HG03060 (cell line): ENCODE data around the gene LAMA5.

Experiments
- ATAC-seq: cut with Tn5 transposase; IDR thresholded peaks from one replicate; pipeline ENCODE4 v1.9.1; 2021; ENCODE audit warnings: low read depth, moderate number of reproducible peaks; ENCODE audit not compliant: unreplicated experiment

The LAMA5 gene

DNA sequence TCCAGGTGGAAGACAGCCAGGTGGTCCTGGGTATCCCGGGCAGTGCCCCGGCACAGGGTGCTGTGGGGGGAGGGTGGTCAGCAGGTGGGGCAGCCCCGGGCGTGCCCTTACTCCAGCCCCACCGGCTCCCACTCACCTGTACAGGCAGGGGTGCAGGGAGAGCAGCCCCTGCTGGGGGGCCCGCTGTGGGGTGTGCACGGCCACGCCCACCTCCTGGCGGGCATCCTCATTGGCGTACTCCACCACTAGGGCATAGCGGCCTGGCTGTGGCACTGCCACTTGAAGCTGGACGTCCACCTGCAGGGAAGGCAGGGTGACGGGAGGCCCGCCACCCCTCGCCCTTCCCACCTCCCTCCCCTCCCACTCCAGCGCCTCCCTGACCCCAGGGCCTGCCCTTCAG, 34.7 kb downstream of the LAMA5 start:
- no peak for ATAC-seq

DNA sequence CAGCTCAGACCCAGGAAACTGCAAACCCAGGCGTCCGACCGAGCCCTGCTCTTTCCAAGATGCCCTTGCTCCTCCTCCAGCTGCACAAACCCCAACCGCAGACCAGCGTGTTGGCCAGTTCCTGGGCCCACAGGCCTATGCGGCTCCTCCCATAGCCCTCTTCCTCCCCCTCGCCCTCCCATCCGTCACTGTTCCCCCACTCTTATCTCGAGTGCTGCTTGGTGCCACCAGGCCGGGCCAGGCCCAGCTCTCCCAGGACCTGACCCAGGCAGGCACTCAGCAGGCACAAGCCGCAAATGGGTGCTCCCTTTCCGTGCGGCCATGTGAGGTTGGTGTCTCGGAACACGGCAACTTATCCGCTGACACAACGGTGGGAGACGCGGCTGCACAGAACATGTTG, 35.8 kb downstream of the LAMA5 start:
- no peak for ATAC-seq

DNA sequence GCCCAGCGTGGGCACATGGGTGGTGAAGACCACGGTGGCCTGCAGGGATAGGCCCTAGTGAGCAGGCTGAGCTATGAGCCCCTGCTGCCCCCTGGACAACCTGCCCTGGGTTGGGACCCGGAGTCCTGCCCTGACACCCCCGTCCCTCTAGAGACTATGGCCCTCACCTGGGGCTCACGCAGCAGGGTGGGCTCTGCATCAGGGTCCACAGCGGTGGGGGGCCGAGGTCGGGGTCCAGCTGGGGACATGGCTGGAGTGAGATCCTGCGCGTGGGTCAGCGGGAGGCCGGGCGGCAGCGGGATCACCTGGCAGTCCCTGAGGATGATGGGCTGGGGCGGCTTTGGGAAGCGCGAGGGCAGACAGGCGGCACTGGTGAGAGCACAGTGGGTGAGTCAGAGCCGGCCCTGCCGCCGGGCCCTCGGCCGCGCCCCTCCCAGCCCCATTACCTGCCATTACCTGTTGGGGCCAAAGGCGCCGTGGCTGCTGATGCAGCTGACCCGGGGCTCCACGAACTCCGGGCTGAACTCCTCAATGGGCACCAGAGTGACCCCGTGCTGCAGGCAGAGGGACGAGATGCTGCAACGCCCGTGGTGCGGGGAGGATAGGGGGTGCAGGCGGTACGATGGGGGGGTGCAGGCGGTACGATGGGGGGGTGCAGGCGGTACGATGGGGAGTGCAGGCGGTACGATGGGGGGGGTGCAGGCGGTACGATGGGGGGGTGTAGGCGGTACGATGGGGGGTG, 36.4 kb downstream of the LAMA5 start:
- ATAC-seq, result no peak

DNA sequence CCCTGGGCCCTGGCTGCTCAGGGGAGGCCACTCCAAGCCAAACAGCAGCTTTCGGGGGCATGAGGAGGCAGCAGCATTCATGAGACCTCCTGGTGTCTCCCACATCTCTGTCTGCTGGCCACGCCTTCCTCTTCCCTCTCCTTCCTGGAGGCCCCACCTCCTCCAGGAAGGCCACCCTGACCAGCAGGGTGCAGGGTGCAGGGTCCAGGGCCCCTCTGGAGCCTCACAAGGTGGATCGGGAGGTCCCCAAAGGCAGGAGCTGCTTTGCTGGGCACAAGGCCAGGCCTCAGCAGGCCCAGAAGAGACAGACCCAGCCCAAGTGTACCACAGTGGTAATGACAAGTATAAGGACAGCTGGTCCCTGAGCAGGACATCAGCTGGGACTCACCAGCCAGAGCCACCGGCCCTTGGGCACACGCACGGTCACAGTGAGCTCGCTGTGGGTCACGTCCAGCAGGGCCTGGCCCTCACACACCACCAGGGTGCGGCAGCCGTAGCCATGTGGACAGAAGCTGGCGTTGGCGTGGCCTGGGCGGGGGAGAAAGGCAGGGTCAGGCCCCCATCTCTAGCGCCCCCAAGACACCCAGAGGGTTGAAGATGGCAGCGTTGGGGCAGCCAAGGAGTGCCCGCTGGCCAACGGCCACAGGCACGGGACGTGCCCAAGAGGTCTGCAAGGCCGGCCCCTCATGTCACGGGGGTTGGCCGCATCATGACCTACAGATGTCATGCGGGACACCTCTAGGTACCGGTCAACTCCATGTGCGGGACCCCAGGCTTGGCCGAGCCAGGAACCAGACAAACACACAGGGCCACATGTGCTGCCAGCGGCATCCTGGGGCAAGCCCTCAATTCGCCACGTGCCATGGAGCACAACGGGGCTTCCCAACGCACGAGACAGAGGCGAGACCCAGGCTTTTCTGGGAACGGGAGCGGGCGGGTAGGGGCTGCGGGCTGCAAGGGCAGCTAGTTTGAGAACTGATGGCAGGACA, 37.4 kb downstream of the LAMA5 start:
- ATAC-seq, result no peak

DNA sequence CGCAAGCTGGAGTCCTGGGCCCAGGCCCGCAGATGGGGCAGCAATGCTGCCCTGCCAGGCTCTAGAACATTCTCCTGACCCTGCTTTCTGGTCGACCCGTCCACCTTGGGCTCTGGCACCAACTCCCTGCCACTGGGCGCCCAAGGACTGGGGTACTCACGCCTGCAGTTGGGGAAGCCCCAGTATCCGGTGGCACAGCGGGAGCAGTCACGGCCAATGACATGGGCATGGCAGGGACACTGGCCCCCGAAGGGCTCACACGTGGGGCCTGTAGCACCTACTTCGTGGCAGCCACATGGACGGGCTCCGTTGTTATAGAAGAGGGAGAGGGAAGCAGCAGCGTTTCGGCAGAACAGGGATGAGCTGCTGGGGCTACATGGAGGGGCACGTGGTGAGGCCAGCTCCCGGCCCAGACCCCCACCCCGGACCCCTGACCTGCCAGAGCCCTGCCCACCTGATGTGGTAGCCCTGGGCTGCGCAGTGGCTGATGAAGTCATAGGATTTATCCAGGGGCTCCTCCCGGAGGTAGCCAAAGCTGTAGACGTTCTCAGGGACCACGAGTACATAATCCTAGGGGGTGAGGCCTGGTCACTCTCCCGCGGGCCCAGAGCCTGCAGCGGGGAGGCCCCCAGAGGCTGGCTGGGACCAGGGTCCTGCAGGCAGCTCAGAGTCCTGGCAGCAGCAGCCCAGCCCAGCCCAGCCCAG, 38.3 kb downstream of the LAMA5 start:
- ATAC-seq, result no peak

DNA sequence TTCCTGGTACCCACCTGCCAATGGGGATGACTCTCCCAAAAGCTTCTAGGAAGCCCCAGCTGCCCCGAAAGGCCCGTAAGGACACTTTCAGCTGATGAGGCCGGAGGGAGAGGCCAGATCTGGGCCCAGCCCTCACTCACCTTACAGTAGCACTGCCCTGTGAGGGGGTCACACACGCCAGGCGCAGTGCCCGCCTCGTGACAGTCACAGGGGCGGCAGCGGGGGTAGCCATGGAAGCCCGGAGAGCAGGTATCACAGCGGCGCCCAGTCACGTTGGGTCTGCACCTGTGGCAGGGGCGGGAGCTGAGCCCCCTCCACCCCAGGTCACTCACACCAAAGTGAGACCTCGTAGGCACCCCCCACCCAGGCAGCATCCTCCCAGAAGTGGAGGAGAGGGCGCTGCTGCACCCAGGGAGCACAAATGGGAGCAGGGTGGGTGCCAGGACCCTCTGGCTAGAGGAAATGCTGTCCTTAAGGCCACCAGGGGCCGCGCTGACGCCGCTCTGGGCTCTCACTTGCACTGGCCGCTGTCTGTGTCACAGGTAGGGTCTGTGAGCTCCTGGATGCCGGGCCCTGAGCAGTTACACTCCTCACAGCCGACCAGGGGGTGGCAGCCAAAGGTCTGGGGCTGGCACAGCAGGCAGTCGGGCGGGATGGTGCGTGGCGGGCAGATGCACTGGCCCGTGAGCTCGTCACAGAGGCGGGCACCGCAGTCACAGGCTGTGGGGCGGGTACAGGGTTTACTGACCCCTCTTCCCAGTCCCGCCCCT, 39.2 kb downstream of the LAMA5 start:
- ATAC-seq, result no peak

DNA sequence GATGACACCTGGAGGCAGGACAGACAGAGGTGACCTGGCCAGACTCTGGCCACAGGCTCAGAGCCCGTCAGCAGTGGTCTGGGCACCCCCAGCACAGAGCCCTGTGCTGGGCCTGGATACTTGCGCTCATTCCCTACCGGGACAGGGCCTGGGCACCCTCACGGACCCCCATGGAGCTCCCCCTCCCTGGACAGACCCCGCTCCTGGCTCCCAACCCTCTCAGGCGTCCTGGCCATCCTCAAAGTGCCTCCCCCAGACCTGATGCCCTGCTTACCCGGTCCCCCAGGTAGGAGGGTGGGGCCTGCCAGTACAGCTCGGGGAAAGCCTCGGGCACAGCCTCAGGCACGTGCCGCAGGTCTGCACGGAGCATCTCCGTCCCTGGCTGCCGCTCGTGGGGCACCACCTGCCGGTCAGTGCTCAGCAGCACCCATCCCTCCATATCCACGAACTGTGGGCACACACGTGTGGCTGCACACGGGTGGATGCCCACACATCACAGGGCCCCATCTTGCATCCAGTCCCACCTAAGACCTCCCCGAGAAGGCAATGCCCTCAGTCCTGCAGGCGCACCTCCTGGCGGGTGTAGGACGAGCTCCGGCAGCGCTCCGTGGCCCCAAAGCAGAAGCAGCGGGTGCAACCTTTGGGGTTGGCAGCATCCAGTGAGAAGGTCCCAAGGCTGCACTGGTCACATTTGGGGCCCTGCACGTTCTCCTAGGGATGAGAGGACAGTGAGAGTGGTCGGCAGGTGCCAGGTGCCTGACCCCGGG, 40.0 kb downstream of the LAMA5 start:
- no peak for ATAC-seq

DNA sequence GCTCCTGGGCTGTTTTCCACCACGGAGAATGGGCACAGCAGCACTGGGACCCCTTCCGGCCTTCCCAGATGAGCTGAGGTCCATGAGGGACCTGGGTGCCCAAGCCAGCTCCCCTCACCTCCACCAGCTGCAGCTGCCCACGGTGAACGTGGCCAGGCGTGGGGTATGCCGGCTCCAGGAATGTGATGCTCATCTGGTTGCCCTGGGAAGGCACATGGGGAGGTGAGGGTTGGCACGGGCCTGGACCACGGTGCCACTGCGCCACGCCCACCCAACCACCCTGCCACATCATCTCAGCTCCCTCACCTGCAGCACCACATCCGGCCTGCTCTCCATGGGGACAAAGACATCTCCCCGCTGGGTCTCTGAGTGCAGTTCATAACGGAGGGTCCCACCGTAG, 40.6 kb downstream of the LAMA5 start:
- ATAC-seq, result no peak

DNA sequence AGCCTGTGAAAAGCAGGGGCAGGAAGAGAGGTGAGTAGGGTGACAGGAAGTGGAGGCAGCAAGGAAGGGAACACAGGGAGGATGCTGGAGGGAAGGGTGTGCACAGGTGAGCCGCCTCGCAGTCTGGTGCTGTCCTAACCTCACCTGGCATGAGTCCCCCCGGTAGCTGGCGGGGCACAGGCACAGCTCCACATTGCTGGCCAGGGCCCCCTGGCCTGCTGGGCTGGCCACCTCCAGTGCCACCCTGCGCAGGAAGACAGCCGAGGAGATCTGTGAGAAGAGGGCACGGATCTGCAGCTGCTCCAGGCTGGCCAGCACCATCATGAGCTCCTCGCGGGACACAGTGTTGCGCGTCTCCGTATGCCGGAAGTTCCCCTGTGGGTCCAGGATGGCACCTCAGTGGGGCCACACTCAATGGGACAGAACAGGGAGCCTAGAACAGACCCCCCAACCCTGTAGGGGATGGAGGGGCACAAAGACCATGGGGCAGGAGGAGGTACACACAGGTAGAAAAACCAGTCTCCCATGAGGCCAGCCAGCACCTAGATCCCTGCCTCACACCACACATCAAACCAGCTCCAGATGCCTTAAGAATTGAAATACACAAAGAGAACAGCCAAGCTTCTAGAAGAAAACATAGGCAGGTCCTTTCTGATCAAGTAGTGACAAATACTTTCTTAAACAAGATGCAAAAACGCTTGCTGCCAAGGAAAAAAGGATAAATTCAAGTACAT, 41.8 kb downstream of the LAMA5 start:
- ATAC-seq, result no peak

DNA sequence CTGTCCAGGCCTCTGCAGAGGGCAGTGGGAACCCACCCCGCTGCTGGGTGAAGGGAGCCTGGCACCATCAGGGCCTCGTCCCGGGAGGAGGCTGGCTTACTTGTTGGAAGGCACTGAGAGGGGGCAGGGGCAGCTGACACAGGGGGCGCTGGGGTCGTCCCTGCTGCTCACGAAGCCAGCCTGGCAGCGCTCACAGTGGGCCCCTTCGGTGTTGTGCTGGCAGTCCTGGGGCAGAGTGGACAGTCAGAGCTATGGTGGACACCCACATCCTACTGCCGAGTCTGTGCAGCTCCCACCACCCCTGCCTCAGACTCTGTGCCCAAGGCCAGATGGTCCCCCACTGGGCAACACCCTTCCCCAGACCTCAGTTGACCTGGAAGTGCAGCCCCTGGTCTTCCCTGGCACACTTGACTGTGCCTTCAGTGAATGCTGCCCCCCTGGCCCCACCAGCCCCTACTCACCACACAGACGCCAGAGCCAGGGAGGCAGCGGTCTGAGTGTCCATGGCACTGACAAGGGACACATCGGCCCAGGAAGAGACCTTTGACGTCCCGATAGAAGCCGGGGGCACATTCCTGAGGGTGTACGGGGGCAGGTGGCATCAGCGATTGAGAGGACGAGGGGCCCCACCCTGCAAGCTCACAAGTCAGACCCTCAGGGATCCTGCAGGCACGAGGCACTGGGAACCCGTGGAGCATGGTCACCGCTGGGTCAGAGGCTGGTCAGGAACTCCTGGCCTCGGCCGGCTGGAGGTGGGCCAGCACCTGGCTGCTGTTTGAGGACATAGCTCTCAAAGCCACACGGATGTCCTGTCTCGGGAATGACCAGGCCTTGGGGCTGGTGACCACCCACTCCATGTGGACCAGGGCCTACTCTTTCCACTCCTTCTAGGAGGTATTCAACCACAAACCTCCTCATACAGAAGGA, 42.9 kb downstream of the LAMA5 start:
- ATAC-seq, result no peak

DNA sequence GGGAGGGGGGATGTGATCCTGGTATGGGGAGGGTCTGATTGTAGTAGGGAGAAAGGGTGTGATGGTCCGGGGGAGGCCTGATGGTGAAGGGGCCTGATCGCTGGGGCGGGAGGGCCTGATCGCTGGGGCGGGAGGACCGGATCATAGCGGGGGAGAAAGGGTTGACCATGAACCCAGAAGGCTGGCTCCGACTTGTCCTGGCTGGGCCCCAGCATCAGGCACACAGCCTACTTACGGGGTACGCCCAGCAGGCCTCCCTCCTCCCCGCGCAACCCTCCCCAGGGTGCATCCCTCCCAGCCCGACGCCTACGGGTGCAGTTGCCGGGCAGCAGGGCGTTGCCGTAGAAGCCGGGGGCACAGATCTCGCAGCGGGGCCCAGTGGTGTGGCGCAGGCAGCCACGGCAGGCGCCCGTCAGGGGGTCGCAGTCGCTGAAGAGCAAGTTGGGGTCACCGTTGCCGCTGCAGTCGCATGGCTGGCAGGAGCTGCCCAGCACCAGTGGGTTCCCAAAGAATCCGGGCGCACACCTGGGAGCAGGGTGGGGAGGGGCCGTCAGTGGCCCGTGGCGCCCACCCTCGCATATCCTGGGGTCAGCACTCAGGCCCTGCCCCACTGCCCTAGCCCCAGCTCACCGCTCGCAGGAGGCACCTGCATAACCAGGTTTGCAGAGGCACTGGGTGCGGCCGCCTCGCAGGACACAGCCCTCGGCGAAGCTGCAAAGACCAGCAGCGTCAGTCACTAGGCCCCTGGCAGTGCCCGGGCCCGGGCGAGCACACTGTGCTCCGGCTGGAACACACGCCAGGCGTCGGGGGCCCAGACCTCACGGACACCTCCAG, 43.7 kb downstream of the LAMA5 start:
- ATAC-seq, result no peak

DNA sequence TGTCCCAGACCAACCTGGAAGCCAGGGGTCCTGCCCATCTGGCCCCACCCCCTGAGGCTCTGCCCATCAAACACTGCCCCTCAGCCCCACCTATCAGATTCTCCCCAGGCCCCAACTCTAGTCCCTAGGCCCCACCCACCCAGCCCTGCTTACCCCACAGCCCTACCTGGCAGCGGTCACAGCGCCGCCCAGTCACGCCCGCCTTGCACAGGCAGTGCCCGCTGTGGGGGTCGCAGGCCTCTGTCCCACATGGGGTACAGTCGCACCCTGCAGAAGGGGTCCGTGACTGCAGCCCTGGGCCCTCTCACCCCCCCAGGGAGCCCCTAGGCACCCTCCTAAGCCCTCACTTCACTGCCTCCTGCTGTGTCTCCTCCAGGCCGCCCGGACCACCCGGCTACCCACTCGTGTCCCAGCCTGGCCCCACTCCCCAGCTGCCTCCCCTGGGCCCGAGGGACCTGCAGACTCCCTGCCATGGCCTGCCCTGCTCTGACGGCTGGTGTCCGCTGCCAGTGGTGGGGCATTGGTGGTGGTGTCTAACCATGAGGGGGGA, 44.5 kb downstream of the LAMA5 start:
- no peak for ATAC-seq

DNA sequence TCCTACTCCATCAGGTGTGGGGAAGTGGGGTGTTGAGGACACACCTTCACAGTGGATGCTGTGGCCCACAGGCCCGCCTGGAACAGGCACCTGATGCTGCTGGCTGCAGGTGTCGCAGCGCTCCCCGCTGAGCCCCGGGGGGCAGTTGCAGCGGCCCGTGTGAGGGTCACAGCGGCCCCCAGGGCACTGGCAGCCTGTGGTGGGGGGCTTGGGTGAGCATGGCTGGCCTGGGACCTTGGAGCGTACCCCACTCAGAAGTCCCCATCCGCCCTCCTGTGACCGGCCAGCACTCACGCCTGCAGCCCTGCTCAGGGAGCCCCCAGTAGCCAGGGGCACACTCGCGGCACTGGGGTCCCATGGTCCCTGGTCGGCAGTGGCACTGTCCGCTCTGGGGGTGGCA, 45.1 kb downstream of the LAMA5 start:
- ATAC-seq, result no peak

DNA sequence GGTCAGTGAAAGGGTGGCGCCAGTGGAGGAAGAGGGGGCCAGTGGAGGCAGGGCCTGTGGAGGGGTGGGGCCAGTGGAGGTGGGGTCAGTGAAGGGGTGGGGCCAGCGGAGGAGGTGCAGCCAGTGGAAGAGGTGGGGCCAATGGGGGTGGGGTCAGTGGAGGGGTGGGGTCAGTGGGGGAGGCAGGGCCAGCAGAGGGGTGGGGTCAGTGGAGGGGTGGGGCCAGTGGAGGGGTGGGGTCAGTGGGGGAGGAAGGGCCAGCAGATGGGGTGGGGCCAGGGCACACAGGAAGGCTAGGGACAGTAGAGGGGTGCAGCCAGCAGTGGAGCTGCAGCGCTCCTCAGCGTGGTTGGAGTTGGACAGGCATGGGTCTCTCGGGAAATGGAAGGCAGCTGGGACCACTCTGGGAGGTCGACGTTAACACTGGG, 45.6 kb downstream of the LAMA5 start:
- ATAC-seq, result no peak

DNA sequence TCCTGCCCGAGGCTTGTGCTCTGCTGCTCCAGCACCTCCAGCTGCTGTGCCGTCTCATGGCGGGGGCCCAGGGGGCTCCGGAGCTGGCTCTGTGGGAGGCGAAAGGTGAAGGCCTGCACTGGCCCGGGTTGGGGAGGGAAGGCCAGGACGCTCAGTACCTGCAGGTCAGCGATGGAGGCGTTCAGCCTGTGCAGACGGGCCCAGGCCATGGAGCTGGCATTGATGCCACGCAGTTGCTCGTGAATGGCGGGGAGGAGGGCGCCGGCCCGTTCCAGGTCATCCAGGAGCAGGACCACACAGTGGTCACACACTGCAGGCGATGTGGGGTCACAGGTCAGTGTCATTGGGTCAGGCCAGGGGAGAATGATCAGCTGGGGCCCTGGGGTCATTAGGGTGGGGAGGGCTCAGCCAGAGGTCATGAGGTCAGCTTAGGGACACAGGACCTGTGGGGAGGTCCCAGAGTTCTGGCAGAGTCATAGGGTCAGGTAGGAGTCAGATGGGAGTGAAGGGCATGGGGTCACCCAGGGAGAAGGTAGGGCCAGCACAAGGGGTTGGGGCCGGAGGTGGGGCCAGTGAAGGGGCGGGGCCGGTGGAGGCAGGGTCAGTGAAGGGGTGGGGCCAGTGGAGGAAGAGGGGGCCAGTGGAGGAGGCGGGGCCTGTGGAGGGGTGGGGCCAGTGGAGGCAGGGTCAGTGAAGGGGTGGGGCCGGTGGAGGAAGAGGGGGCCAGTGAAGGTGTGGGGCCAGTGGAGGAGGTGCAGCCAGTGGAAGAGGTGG, 46.3 kb downstream of the LAMA5 start:
- no peak for ATAC-seq

DNA sequence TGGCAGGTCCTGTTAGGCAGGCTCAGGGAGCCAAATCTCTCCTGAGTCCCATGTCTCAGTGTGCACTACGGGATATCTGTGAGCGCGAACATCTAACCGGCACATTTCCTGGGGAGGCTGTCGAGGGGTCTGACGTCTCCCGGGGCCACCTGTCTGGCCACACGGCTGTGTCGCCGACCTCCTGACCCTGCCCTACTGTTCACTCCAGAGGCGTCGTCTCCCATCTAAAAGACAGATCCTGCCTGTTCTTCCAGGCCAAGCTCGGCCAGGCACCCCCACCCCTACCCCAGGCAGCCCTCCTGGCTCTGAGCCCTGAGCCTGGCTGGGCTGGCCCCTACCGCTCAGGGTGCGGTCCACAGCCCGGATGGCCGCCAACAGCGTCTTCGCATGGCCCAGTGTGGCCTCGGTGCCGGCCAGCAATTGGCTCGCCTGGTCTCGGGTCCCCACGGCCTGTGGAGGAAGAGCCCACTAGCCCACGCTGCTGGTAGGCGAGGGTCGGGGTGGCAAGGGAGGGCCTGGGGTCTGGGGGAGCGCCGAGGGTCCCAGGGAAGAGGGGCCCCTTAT, 47.7 kb downstream of the LAMA5 start:
- ATAC-seq, result no peak
